H1 (cell line): ENCODE results near the gene SMIM5. TPM values are rescaled to one million over a fixed set of nuclear protein-coding genes. Genes with fewer than 3 reads are reported as not detected.
A peak's percentile ranks its signal among the peaks of the same experiment; 100 is the strongest.

Source experiments
- CTCF ChIA-PET: fragments of 300-600 bp; sonication (Branson Sonifier 250); formaldehyde crosslinking; loops from one replicate; lab custom pipeline; 2021; ENCODE audit not compliant: partially characterized antibody; lab: Charles Lee
- POLR2A ChIA-PET: fragments of 300-600 bp; sonication (Branson Sonifier 250); formaldehyde crosslinking; loops from one replicate; lab custom pipeline; 2021; ENCODE audit warnings: inconsistent platforms; ENCODE audit not compliant: partially characterized antibody; lab: Charles Lee
- DNase-seq, 2 experiments: peaks; one replicate each; pipeline versions ENCODE4 v3.0.0 to v3.0.0-alpha.2; 2010 to 2022; ENCODE audit warnings: low spot score in 2 of 2, low read depth in 1 of 2, mixed read lengths in 1 of 2
- FAIRE-seq: peaks from 2 replicates; lab custom pipeline; 2011; peaks lifted over from hg19 to GRCh38; lab: Jason Lieb, UNC
- H2AFZ ChIP-seq: 2 replicates; pipeline ENCODE4 v1.8.1; 2012; ENCODE audit warnings: low read length, inconsistent platforms
- H2AK5ac ChIP-seq: 2 replicates; pipeline ENCODE4 v1.6.1; 2013; ENCODE audit warnings: low read depth, low read length
- H2BK120ac ChIP-seq: replicated peaks from 2 replicates; pipeline ENCODE3; 2013; ENCODE audit warnings: low read depth, low read length, inconsistent platforms
- H2BK12ac ChIP-seq: 2 replicates; pipeline ENCODE4 v1.6.1; 2013; ENCODE audit warnings: low read depth, low read length
- H2BK15ac ChIP-seq: 2 replicates; pipeline ENCODE4 v1.6.1; 2013; ENCODE audit warnings: low read length
- H2BK20ac ChIP-seq: 2 replicates; pipeline ENCODE4 v1.6.1; 2013; ENCODE audit warnings: low read length
- H2BK5ac ChIP-seq: 2 replicates; pipeline ENCODE4 v1.6.1; 2013; ENCODE audit warnings: low read depth, low read length
- H3K14ac ChIP-seq: 2 replicates; pipeline ENCODE4 v1.6.1; 2013; ENCODE audit warnings: inconsistent platforms; ENCODE audit not compliant: insufficient read length
- H3K18ac ChIP-seq: 2 replicates; pipeline ENCODE4 v1.6.1; 2013; ENCODE audit warnings: low read length; ENCODE audit errors: extremely low read depth
- H3K23ac ChIP-seq: 2 replicates; pipeline ENCODE4 v1.6.1; 2013; ENCODE audit warnings: inconsistent platforms; ENCODE audit not compliant: insufficient read length
- H3K23me2 ChIP-seq: 2 replicates; pipeline ENCODE4 v1.6.1; 2013; ENCODE audit warnings: low read depth, low read length
- H3K27ac ChIP-seq: 2 replicates; pipeline ENCODE4 v1.6.1; 2011; ENCODE audit warnings: low read depth, low read length, inconsistent platforms
- H3K27me3 ChIP-seq, 4 experiments: replicated peaks in 1 of 4; 1 replicate in 1 of 4; 2 replicates in 3 of 4; pipeline versions ENCODE4 v1.6.1 to v1.8.1; 2011 to 2013; ENCODE audit warnings: low read length in 3 of 4, mild to moderate bottlenecking in 3 of 4, inconsistent platforms in 2 of 4, mixed read lengths in 2 of 4, moderate library complexity in 1 of 4; ENCODE audit not compliant: control insufficient read depth in 3 of 4, insufficient read depth in 3 of 4; ENCODE audit errors: extremely low read depth in 1 of 4
- H3K36me3 ChIP-seq, 4 experiments: 2 replicates each; pipeline versions ENCODE4 v1.6.1 to v1.8.1; 2011 to 2013; ENCODE audit warnings: mild to moderate bottlenecking in 4 of 4, low read length in 3 of 4, moderate library complexity in 2 of 4, control low read depth in 1 of 4, inconsistent platforms in 1 of 4; ENCODE audit not compliant: insufficient read depth in 4 of 4, control insufficient read depth in 2 of 4
- H3K4ac ChIP-seq: replicated peaks from 2 replicates; pipeline ENCODE3; 2013; ENCODE audit warnings: low read length, low read depth, mixed read lengths, inconsistent platforms; ENCODE audit not compliant: insufficient read length
- H3K4me1 ChIP-seq, 4 experiments: replicated peaks in 1 of 4; 1 replicate in 1 of 4; 2 replicates in 3 of 4; pipeline versions ENCODE4 v1.6.1 to v1.8.1; 2011 to 2013; ENCODE audit warnings: low read length in 3 of 4, inconsistent platforms in 2 of 4, mixed read lengths in 1 of 4; ENCODE audit not compliant: insufficient read depth in 4 of 4, control insufficient read depth in 3 of 4
- H3K4me2 ChIP-seq, 2 experiments: 2 replicates each; pipeline versions ENCODE4 v1.6.1 to v1.8.1; 2011 to 2013; ENCODE audit warnings: low read depth in 2 of 2, low read length in 2 of 2, control low read depth in 1 of 2, inconsistent platforms in 1 of 2, mild to moderate bottlenecking in 1 of 2; ENCODE audit not compliant: insufficient read depth in 1 of 2
- H3K4me3 ChIP-seq, 4 experiments: fragments of 200-600, 300-600 bp in 1 of 4; sonication (generic), shearing (Covaris generic), sonication (Bioruptor Twin) in 1 of 4; 2 replicates each; pipeline versions ENCODE4 v1.5.1 to v1.8.1; 2011 to 2016; ENCODE audit warnings: low read length in 4 of 4, low read depth in 3 of 4, control low read depth in 2 of 4, inconsistent platforms in 2 of 4, mild to moderate bottlenecking in 2 of 4, mixed read lengths in 1 of 4, moderate library complexity in 1 of 4; ENCODE audit not compliant: insufficient read depth in 2 of 4; ENCODE audit errors: extremely low read depth in 1 of 4
- H3K56ac ChIP-seq: replicated peaks from 2 replicates; pipeline ENCODE3; 2013; ENCODE audit warnings: low read depth, mild to moderate bottlenecking, mixed read lengths, low read length, inconsistent platforms; ENCODE audit not compliant: insufficient read length
- H3K79me1 ChIP-seq: 2 replicates; pipeline ENCODE4 v1.6.1; 2013; ENCODE audit warnings: low read depth, low read length, control low read depth
- H3K79me2 ChIP-seq, 2 experiments: 2 replicates each; pipeline versions ENCODE4 v1.6.1 to v1.8.1; 2012 to 2013; ENCODE audit warnings: low read length in 2 of 2, mild to moderate bottlenecking in 2 of 2, inconsistent platforms in 1 of 2; ENCODE audit not compliant: insufficient read depth in 2 of 2, control insufficient read depth in 1 of 2
- H3K9ac ChIP-seq, 4 experiments: replicated peaks in 1 of 4; 1 replicate in 1 of 4; 2 replicates in 3 of 4; pipeline versions ENCODE4 v1.6.1 to v1.8.1; 2011 to 2013; ENCODE audit warnings: low read depth in 3 of 4, low read length in 3 of 4, control low read depth in 2 of 4, mild to moderate bottlenecking in 2 of 4, moderate library complexity in 2 of 4, inconsistent platforms in 1 of 4; ENCODE audit errors: extremely low read depth in 1 of 4
- H3K9me3 ChIP-seq, 2 experiments: 2 replicates each; pipeline versions ENCODE4 v1.6.1 to v1.8.1; 2012 to 2013; ENCODE audit warnings: mild to moderate bottlenecking in 2 of 2, moderate library complexity in 2 of 2, control low read depth in 1 of 2, inconsistent platforms in 1 of 2, low read depth in 1 of 2, low read length in 1 of 2, mixed read lengths in 1 of 2; ENCODE audit not compliant: insufficient read depth in 2 of 2
- H4K20me1 ChIP-seq, 2 experiments: replicated peaks in 1 of 2; 2 replicates each; pipeline versions ENCODE3 to v1.8.1; 2011 to 2013; ENCODE audit warnings: inconsistent platforms in 2 of 2, low read length in 2 of 2, mild to moderate bottlenecking in 1 of 2; ENCODE audit not compliant: insufficient read depth in 2 of 2, control insufficient read depth in 1 of 2
- H4K5ac ChIP-seq: 2 replicates; pipeline ENCODE4 v1.6.1; 2013; ENCODE audit warnings: low read length, low read depth, mixed read lengths, inconsistent platforms; ENCODE audit not compliant: insufficient read length
- H4K8ac ChIP-seq: 2 replicates; pipeline ENCODE4 v1.8.0; 2013; ENCODE audit warnings: mild to moderate bottlenecking, moderate library complexity, low read length, inconsistent platforms; ENCODE audit not compliant: insufficient read depth; ENCODE audit errors: extremely low read depth
- H4K91ac ChIP-seq: replicated peaks from 2 replicates; pipeline ENCODE3; 2013; ENCODE audit warnings: low read length, mixed read lengths, inconsistent platforms; ENCODE audit not compliant: insufficient read length
- BACH1 ChIP-seq: IDR thresholded peaks from 2 replicates; pipeline ENCODE4 v1.6.1; 2012; ENCODE audit warnings: low read length, improper control_type of control experiment
- EGR1 ChIP-seq: IDR thresholded peaks from 2 replicates; pipeline ENCODE4 v1.6.1; 2011; ENCODE audit warnings: low read depth, low read length, borderline replicate concordance
- FOSL1 ChIP-seq: IDR thresholded peaks from 2 replicates; pipeline ENCODE4 v1.6.1; 2011; ENCODE audit warnings: mild to moderate bottlenecking, low read depth, low read length, moderate library complexity; ENCODE audit not compliant: insufficient read depth
- GTF2F1 ChIP-seq: IDR thresholded peaks from 2 replicates; pipeline ENCODE4 v1.6.1; 2012; ENCODE audit warnings: low read depth, low read length, improper control_type of control experiment, borderline replicate concordance
- POU5F1 ChIP-seq: IDR thresholded peaks from 2 replicates; pipeline ENCODE4 v1.6.1; 2011; ENCODE audit warnings: low read depth, mild to moderate bottlenecking, low read length, moderate library complexity
- TEAD4 ChIP-seq: IDR thresholded peaks from 2 replicates; pipeline ENCODE4 v1.6.1; 2012; ENCODE audit warnings: low read depth, low read length, inconsistent platforms, mixed read lengths
- WGBS, 2 experiments: shearing (Covaris generic) in 1 of 2; methylation state at CpG; one replicate each; pipeline versions ENCODE4 v1.1.6 to v1.1.7; 2013 to 2015; ENCODE audit warnings: low lambda C conversion rate in 2 of 2, mixed read lengths in 2 of 2, inconsistent platforms in 1 of 2, low coverage in 1 of 2, missing lambda C conversion rate in 1 of 2; ENCODE audit not compliant: insufficient replicate concordance in 2 of 2, insufficient coverage in 1 of 2, insufficient read length in 1 of 2; ENCODE audit errors: extremely low coverage in 1 of 2, missing lambda C conversion rate in 1 of 2; 5-methylcytosine and 5-hydroxymethylcytosine counted together
- polyA plus RNA-seq, 7 experiments: library from polyadenylated mRNA; depleted of rRNA in 3 of 7; stranded (reverse) in 5 of 7; unstranded in 2 of 7; fragments of >200 nt in 5 of 7; fragments of 200-250 nt in 2 of 7; gene quantifications; 1 replicate in 5 of 7; 2 replicates in 1 of 7; 4 replicates in 1 of 7; pipeline versions ENCODE4 v1.2.1 to v1.2.3, GENCODE V29; 2011 to 2013; ENCODE audit warnings: missing spikeins in 2 of 7, mixed read lengths in 2 of 7
- total RNA-seq: library from RNA; stranded (reverse); fragmentation: NEBNext Ultra II Directional; extraction: Animal tissue kit (Norgen Biotek cat#: 25700); gene quantifications from 2 replicates; pipeline ENCODE4 v1.2.1, GENCODE V29; 2021

The SMIM5 gene
- total and polyA plus RNA-seq, 2 of the 8 experiments (the other 6 are each of a cell fraction or from before 2014, with no cell fraction given): not detected

DNA sequence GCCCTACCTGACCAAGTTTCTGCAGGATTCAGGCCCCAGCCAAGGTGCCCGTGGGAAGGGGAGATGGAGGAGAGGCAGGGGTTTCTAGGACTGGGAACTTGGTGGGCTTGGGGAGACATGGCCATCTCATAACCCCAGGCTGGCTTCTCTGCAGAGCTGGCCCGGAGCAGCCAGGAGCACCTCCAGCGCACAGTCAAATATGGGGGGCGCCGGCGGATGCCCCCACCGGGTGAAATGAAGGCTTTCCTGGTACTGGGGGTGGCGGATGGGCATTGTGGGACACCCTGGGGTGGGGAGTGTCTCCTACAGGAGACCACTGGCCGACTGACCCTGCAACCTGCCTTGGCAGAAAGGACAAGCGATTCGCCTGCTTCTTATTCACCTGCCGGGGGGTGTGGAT is 9.2 kb upstream of the SMIM5 start:
- TF ChIP-seq POU5F1: no peak
- no peak for TF ChIP-seq GTF2F1
- TF ChIP-seq BACH1: no peak
- no peak for TF ChIP-seq EGR1
- TF ChIP-seq TEAD4: no peak
- TF ChIP-seq FOSL1: no peak
- TF ChIP-seq, all 59 proteins: peak for 0
- Histone ChIP-seq H3K79me1 (no peaks in the 10 kb centered on the region), H3K79me2 (no peaks in the 10 kb centered on the region), H4K5ac (no peak overlapping the region), H3K27ac (no peak overlapping the region), H4K91ac (no peak overlapping the region), H2BK15ac (no peak overlapping the region), H2BK20ac (no peak overlapping the region), H3K4ac (no peak overlapping the region), H3K36me3 (no peaks in the 10 kb centered on the region), H2BK5ac (no peak overlapping the region), H2AK5ac (no peak overlapping the region), H2AFZ (no peak overlapping the region), H2BK120ac (no peak overlapping the region), H3K9ac (no peak overlapping the region), H3K4me3 (no peak overlapping the region), H3K9me3 (no peaks in the 10 kb centered on the region), H4K20me1 (peaks cover 0 to 1% of the 10 kb centered on the region in 2 experiments), H3K4me1 (peaks cover 0 to 4% (median 1%) of the 10 kb centered on the region in 4 experiments; a peak in 4 of 7 replicates), H2BK12ac (no peak overlapping the region), H3K18ac (no peak overlapping the region), H3K4me2 (no peak overlapping the region), H3K23me2 (no peaks in the 10 kb centered on the region), H3K56ac (no peak overlapping the region), H3K23ac (no peak overlapping the region), H3K14ac (no peak overlapping the region), H3K27me3 (no peaks in the 10 kb centered on the region; a peak in 2 of 7 replicates), H4K8ac (peak overlapping the region; percentile 57; the same call in 1 of the 2 replicates)
- DNase-seq (no peak), FAIRE-seq (no peak)
- 88% methylated on average over 8 of the region's 12 CpGs; no CpG with 5 or more reads in 1 of the 2 experiments for WGBS, 2 experiments
- ChIA-PET POLR2A (interaction anchor here (0.8 to 2.7 kb wide), 8 partner anchors 9 to 156 kb away, joined by 3 to 9 read pairs (median 4); partner anchors contain the start of gene SMIM5), CTCF (interaction anchor here (0.8 to 59.2 kb wide), 8 partner anchors 5 to 194 kb away, joined by 3 to 2200 read pairs (median 9); partner anchors contain the start of genes RECQL5, SAP30BP and SMIM5)
